Breast epithelium (tissue), 3 donors: ENCODE results near the gene NDFIP2.

Source experiments
- CTCF ChIP-seq, 3 donors: fragments of 450-650 bp; IDR thresholded peaks; one replicate each; pipeline ENCODE4 v1.5.1; 2016 to 2017; ENCODE audit warnings: antibody characterized with exemption in 3 of 3, mild to moderate bottlenecking in 3 of 3, moderate library complexity in 3 of 3
- POLR2A ChIP-seq: fragments of 450-650 bp; IDR thresholded peaks from one replicate; pipeline ENCODE4 v1.6.1; 2016; ENCODE audit warnings: antibody characterized with exemption, mild to moderate bottlenecking, moderate library complexity
- POLR2AphosphoS5 ChIP-seq, 3 donors: sonication (generic); formaldehyde crosslinking; IDR thresholded peaks; one replicate each; pipeline ENCODE4 v1.6.1; 2017; ENCODE audit warnings: antibody characterized with exemption in 3 of 3

- no peak for TF ChIP-seq CTCF (IDR thresholded peaks at IDR 0.05)
- no peak for TF ChIP-seq POLR2AphosphoS5 (IDR thresholded peaks at IDR 0.05)
- no peak for TF ChIP-seq POLR2A
Observed at GRCh38 chr13:79468819-79469218, 12.1 kb upstream of the NDFIP2 start.
